HG02884 (cell line): ENCODE results near the gene CCDC70.
"Not testable (repeated sequence)": the region's sequence is repeated elsewhere in the genome, so short reads cannot be mapped to it uniquely, and the experiment has no call there.

Source experiments
- ATAC-seq: cut with Tn5 transposase; IDR thresholded peaks from one replicate; pipeline ENCODE4 v1.9.1; 2021; ENCODE audit warnings: mild to moderate bottlenecking, moderate library complexity; ENCODE audit not compliant: unreplicated experiment

Gene CCDC70

DNA sequence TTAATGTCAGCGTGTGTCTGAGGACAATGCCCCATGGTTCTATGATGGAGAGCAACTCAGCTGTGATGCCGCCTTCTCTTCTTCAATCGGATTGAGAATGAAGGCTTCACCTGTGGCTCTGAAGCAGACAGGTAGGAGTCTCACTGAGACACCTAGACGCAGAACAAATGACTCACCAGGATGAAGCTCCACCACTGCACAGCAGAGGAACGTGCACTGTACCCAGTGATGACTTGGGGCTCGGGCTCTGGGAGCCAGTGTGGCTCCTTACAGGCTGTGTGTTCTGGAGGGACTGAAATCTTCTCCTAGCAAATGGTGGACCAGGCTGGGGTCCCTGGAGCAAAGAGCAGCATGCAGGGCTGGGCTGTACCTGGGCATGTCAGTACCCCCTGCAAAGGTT, 44.0 kb downstream of the CCDC70 start:
- ATAC-seq: no peak

DNA sequence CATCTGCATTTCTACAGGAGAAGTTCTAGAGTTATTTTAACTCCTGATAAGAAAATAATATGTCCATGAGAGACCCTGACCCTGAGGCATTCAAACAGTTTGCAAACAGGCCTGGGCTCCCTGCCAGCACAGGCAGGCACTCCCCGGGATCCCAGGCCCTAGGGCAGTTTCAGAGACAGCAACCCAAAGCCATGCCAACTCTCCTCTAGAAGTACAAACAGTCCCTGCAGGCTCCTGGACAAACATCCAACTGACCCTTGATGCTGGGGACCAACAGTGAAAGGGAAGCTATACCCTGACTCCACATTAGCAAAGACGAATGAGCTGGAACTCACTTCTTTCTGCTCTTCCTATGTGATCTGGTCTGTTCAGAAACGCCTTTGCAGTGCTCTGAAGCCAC, 44.8 kb downstream of the CCDC70 start:
- no peak for ATAC-seq

DNA sequence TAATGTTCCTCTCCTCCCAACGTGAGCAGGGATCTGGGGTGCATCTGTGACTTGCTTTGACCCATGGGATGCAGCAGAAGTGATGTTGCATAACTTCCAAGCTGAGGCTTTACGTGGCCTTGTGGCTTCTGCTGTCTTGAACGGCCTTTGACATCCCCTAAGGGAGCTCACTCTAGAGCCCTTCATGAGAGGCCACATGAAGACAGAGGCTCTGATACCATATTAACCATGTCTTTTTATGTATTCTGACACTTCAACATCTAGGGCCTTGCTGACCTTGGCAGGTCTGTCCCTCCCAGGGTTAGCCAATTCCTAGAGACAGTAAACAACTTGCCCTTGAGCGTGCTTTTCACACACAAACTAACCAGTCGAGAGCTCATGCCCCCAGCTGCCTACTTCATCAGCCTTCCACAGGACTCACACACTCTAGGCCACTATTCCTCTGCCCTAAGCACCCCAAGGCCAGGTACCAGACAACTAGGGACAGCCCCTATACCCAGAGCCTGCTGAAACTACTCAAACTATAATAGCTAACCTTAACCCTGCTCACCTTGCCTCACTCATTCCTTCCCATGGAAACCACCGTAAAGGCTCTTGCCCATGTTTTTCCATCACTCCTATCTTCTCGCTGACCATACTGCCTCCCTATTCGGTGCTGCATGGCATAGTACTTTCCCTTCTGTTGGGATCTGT, 45.4 kb downstream of the CCDC70 start:
- ATAC-seq: no peak

DNA sequence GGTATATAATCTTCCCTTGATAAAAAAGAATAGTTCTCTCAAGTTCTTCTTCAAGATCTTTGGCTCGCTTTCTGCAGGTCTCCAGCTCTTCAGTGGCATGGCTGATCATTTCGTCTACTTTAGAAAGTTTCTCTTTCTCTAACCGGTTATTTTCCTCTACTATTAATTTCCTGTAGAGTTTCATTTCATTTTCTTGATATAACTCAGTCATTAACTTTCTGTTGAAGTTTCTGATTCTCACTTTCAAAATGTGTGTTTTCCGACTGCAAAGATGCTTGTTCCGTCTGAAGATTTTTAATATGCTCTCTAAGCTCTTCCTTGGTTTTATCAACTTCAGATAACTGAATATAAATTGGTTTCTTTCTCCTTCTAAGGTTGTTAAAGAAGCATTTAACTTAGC, 47.5 kb downstream of the CCDC70 start:
- ATAC-seq: not testable (repeated sequence)

DNA sequence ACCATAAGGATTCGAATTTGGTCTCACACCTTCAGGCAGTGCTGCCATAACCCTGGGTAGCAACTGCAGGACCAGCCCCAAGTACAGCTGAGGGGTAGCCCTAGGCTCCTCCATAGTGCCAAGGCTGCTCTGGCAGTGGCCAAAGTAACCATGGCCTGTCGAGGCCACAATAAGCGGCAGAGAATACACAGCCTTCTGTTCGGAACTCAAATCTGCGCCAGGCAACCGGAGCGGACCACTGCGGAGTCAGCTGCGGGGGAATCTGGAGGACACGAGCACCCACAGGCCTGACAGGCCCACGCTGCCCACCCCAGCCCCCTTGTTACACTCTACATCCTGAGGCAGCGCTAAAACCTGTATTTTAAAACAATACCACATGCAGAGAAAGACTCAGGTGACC, 48.7 kb downstream of the CCDC70 start:
- no peak for ATAC-seq

DNA sequence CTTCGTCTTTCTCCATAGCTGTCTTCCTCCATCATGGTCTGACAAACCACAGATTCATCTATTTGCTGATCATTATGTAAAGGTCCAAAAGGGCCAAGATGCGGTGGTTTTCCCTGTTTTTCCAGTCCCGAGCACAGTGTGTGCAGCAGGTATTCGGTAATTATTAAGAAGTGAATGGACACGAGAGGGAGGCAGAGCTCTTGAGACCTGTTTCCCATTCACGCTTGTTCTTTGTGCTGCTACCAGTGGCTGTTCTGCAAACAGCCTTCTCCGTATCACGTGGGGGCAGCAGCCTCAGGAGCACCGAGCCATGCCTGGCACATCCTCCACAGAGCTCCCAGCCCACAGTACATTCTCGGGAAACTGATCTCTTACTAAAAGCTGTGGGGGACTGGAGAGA, 50.3 kb downstream of the CCDC70 start:
- ATAC-seq: no peak

DNA sequence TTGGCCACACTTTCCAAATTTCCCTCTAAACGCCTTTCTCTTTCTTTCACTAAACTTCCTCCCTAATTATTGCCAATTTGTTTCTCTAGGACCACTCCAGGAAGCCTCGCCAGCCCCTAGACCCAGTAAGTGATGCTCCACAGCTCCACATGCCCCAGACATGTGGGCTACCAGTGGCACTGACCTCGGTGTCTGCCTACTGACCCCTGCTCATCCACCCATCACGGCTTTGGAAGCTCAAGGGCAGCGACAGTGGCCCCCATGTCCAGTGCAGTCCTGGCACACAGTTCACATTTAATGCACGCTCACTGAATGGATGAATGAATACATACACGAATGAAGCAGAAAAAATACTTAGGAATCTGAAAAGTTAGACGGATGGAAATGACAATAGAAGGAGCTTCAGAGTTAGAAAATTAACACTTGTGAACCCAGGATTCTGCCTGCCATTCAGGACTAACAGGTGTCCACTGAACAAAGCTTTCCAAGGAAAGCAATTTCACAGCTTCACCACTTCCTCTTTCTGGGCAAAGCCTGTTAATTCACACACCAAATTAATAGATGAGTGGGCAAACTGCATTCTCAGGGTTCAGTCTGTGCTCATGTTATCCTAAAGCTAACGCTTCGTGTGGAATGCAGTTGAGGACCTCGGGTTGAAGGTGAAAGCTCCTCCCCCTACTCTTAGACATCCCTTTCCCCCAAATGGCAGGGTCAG, 50.9 kb downstream of the CCDC70 start:
- no peak for ATAC-seq

DNA sequence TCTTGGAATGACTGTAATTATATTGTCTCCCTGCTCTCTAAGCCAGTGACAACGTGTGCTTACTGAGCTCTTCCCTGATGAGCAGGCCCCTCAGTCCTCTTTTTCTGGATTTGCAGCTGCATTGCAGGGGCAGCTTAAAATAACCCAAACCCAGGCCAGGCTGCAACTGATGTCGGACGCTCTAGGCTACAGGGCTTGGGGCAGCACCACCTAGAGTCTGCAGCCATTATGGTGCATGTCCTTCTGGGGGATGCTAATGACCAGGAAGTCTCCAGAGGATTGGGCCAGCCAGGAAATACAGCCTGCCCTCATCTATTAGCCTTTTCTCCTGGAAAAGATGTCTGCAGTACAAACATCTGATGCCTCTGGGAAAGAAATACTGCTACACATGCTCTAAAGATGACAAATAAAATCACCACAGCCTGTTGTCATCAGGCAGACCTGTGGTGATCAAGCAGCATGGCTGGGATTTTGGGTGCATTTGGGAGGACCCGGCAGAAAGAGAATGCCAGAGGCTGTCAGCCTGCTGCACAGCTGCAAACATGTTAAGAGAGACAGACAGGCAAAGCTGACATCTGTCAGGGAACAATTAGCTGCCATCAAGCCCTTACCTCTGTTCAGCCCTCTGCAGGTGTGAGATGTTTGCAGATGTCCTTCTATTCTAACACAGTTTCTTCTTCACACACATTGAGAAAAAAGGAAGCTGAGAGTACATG, 51.8 kb downstream of the CCDC70 start:
- no peak for ATAC-seq

DNA sequence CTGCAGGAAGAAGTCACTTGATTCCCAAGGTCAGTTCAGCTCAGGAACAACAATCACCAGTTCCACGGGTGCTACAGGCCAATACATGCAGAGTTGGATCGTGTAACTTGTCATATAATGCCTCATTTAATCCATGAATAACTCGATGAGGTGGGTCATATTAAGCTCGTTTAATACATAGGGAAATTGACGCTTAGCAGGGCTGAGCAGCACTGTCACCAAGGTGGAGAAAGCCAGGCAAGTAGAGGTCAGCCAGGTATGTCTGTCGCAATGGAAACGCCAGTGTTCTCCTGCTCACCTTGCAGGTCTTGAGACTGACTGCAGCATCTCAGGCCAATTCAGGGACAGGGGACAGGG, 52.3 kb downstream of the CCDC70 start:
- ATAC-seq: no peak
